Left lung (tissue), 10 donors: ENCODE results near the gene PCGF2. TPM values are rescaled to one million over a fixed set of nuclear protein-coding genes. Genes with fewer than 3 reads are reported as not detected.

Experiments
- ATAC-seq: fragments of 200-7000 bp; cut with Tn5 transposase; one replicate; pipeline ENCODE4 v1.9.1; 2020; ENCODE audit warnings: moderate library complexity
- DNase-seq, 4 donors: peaks; one replicate each; pipeline ENCODE4 v3.0.0-alpha.2; 2013 to 2020
- H3K27ac ChIP-seq, 2 donors: fragments of 200-600 bp; sonication (generic) in 1 of 2; one replicate each; pipeline versions ENCODE4 v1.5.0 to v1.8.0; 2020 to 2021
- H3K27me3 ChIP-seq, 2 donors: fragments of 200-600 bp; sonication (generic) in 1 of 2; one replicate each; pipeline versions ENCODE4 v1.5.0 to v1.8.0; 2020 to 2021
- H3K36me3 ChIP-seq, 2 donors: fragments of 200-600 bp; sonication (generic) in 1 of 2; one replicate each; pipeline versions ENCODE4 v1.5.0 to v1.8.0; 2020 to 2021
- H3K4me1 ChIP-seq, 2 donors: fragments of 200-600 bp; one replicate each; pipeline ENCODE4 v1.8.0; 2021
- H3K4me3 ChIP-seq, 2 donors: fragments of 200-600 bp; sonication (generic) in 1 of 2; one replicate each; pipeline versions ENCODE4 v1.5.0 to v1.8.0; 2020 to 2021; ENCODE audit warnings: mild to moderate bottlenecking in 1 of 2
- H3K9me3 ChIP-seq, 2 donors: fragments of 200-600 bp; sonication (generic) in 1 of 2; one replicate each; pipeline versions ENCODE4 v1.5.0 to v1.8.0; 2020 to 2021
- CTCF ChIP-seq, 2 donors: fragments of 200-600 bp; sonication (generic) in 1 of 2; IDR thresholded peaks; one replicate each; pipeline versions ENCODE4 v1.5.0 to v1.8.0; 2021; ENCODE audit warnings: antibody characterized with exemption in 2 of 2
- intact Hi-C, 2 donors: fragments of 100-400 bp; cut with DNase I; formaldehyde crosslinking; loops; one replicate each; pipeline versions ENCODE4 v1.11.2 to v1.14.2; 2022
- polyA plus RNA-seq, 6 donors: library from polyadenylated mRNA; unstranded; fragments of 120-200 nt; gene quantifications; one replicate each; pipeline ENCODE4 v1.2.1, GENCODE V29; 2013; ENCODE audit not compliant: insufficient read length in 6 of 6
- total RNA-seq, 2 donors: library from RNA; stranded (reverse); fragmentation: NEBNext Ultra II Directional; extraction: Animal tissue kit (Norgen Biotek cat#: 25700); gene quantifications; one replicate each; pipeline ENCODE4 v1.2.1, GENCODE V29; 2021
- donor health status: DM: no; HTN: yes; CAD: no.
- donor health status: DM: no; HTN: no; CAD: no.

Gene PCGF2
- total and polyA plus RNA-seq, 8 donors: 40.0 to 102 (median 85.0) TPM

DNA sequence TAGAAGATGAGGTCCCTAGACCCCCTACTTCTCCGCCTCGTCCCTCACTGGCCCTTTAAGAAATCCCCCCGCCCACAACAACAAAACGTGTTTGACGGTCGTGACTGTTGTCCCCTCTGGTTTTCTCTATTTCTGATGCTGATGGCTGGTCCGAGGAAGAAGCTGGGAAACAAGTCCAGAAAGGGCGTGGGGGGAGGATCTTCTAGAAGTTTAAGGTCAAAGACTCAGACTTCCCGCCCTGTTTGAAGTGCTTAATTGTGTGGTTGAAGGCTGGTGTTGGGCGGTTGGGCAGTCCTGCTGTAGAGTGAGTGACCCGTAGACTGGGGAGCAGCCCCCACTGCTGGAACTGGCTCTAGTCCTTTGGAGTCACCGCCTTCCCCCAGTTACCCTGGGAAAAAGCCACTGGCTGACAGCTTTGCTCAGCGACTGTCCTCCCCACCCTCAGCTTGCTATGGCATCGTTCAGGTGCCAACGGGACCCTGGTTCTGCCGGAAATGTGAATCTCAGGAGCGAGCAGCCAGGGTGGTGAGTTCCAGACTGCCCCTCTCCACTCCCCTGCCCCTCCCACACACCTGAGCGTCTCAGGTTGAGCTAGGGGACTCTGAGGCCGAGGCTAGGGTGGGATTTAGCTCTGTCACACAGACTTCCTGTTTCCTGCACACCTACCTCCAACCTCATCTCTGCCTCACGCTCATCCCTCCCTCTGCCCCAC lies 41.5 kb downstream of the PCGF2 start:
- peak in 1 of 4 donors; percentile 46 for DNase-seq
- Histone ChIP-seq H3K36me3 (peaks cover 0 to 36% of the 10 kb centered on the region in 2 donors), H3K4me3 (peak overlapping the region; percentile 57 to 88), H3K9me3 (no peaks in the 10 kb centered on the region), H3K27me3 (no peaks in the 10 kb centered on the region), H3K4me1 (peaks cover 10 to 42% of the 10 kb centered on the region in 2 donors), H3K27ac (peak overlapping the region; percentile 81 to 98)
- intact Hi-C loops: no loop called here
- no peak for ATAC-seq
- TF ChIP-seq CTCF (IDR thresholded peaks at IDR 0.05): no peak

- Histone ChIP-seq H3K4me1 (peaks cover 10 to 49% of the 10 kb centered on the region in 2 donors), H3K27ac (peak overlapping the region; percentile 81 to 98), H3K36me3 (peaks cover 0 to 30% of the 10 kb centered on the region in 2 donors), H3K9me3 (no peaks in the 10 kb centered on the region), H3K27me3 (no peaks in the 10 kb centered on the region), H3K4me3 (peak overlapping the region; percentile 57 to 88)
- DNase-seq (peak in 1 of 4 donors; percentile 50), ATAC-seq (no peak)
- TF ChIP-seq CTCF (IDR thresholded peaks at IDR 0.05): no peak
- intact Hi-C loops: no loop called here
Measured at GRCh38 chr17:38705803-38706504, 42.2 kb downstream of the PCGF2 start.

- no peak for DNase-seq
- intact Hi-C loops: no loop called here
- no peak for ATAC-seq
- Histone ChIP-seq H3K9me3 (no peaks in the 10 kb centered on the region), H3K4me1 (peaks cover 10 to 54% of the 10 kb centered on the region in 2 donors), H3K27me3 (no peaks in the 10 kb centered on the region), H3K4me3 (peak overlapping the region; percentile 57 to 88), H3K27ac (peak overlapping the region; percentile 81 to 98), H3K36me3 (peaks cover 0 to 30% of the 10 kb centered on the region in 2 donors)
- TF ChIP-seq CTCF (IDR thresholded peaks at IDR 0.05): no peak
Measured at GRCh38 chr17:38705523-38705802, 42.7 kb downstream of the PCGF2 start.

DNA sequence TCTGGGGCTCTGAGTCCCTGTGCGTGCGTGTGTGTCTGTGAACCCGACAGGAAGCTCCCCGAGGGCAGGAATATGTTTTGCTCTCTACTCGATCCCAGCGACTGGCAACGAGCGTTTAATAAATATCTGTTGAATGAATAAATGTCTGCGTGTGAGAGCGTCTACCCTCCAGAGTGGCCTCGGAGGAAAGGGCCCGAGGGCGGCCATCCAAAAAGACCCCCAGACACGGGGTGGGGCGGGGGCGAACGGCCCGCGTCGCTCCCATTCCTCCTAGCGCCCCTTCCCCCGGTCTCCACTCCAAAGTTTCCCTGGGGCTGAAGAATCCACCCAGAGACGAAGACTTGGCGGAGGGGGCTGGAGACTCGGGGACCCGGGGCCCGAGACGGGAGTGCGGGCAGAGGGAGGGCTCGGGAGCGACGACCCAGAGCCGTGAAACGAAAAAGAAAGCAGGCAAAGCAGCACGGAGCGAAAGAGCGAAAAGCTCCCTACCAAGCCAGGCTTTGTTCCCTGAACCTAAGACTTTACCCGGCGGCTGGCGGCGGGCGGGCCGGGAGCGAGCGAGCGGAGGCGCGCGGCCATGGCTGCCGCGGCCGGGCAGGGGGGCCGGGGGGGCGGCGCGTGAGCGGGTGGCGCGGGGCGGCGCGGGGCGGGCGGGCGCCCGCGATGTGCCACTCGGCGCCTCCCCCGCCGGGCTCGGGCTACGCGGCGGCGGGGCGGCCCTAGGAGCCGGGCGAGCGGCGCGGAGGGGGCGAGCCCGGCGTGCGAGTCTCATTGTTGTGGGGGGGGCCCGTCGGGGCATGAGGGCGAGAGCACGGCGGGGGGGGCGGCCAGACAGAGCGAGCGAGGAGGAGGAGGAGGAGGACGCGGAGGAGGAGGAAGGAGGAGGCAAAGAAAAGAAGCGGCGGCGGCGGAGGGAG lies 43.3 kb downstream of the PCGF2 start, which contains the start of gene MLLT6:
TSS of gene MLLT6 (plus strand) at position 668 of the 917 bp plus-strand sequence. CDS start 360 bp downstream, outside the sequence.
- H3K4me1 ChIP-seq: peaks cover 10 to 54% of the 10 kb centered on the region in 2 donors
- peak within 1 kb of the TSS; percentile 71 to 88 for H3K4me3 ChIP-seq
- peak within 1 kb of the TSS; percentile 96 to 98 for H3K27ac ChIP-seq
- intact Hi-C loops: no loop called here
- no peak for TF ChIP-seq CTCF (IDR thresholded peaks at IDR 0.05)
- DNase-seq (peak; percentile 69 to 92 (median 79)), ATAC-seq (peak; percentile 17)
- no peaks in the 10 kb centered on the region for H3K27me3 ChIP-seq
- peaks cover 0 to 25% of the 10 kb centered on the region in 2 donors for H3K36me3 ChIP-seq
- H3K9me3 ChIP-seq: no peaks in the 10 kb centered on the region
